DMS114 treated with DMSO at 0.1 percent for 48 hours (cell line): ENCODE measurements around the gene SMC6.

Experiments
- DNase-seq: peaks from one replicate; lab custom pipeline; 2025; ENCODE audit not compliant: unreplicated experiment; lab: John Stamatoyannopoulos, UW

SMC6 gene

GRCh38 chr2:17658251-17658843, 95.3 kb downstream of the SMC6 start:
- no peak for DNase-seq

GRCh38 chr2:17657759-17658158, 95.9 kb downstream of the SMC6 start:
- no peak for DNase-seq

GRCh38 chr2:17652681-17653394, 100.8 kb downstream of the SMC6 start:
- DNase-seq: no peak

- no peak for DNase-seq
Observed at GRCh38 chr2:17649026-17649425, 104.6 kb downstream of the SMC6 start.

GRCh38 chr2:17648581-17648980, 105.0 kb downstream of the SMC6 start:
- DNase-seq: no peak

- no peak for DNase-seq
Observed at GRCh38 chr2:17646838-17647701, 106.5 kb downstream of the SMC6 start.

GRCh38 chr2:17646081-17646554, 107.5 kb downstream of the SMC6 start:
- peak; percentile 38 for DNase-seq

- no peak for DNase-seq
Observed at GRCh38 chr2:17644997-17645720, 108.5 kb downstream of the SMC6 start.

- no peak for DNase-seq
Observed at GRCh38 chr2:17643031-17643615, 110.5 kb downstream of the SMC6 start.

- no peak for DNase-seq
Observed at GRCh38 chr2:17640406-17640805, 113.2 kb downstream of the SMC6 start.

- DNase-seq: no peak
Observed at GRCh38 chr2:17638196-17638743, 115.3 kb downstream of the SMC6 start.

- no peak for DNase-seq
Observed at GRCh38 chr2:17637131-17637906, 116.3 kb downstream of the SMC6 start.

- no peak for DNase-seq
Observed at GRCh38 chr2:17636257-17636656, 117.4 kb downstream of the SMC6 start.

GRCh38 chr2:17634997-17635396, 118.6 kb downstream of the SMC6 start:
- DNase-seq: no peak

GRCh38 chr2:17630089-17630488, 123.5 kb downstream of the SMC6 start:
- DNase-seq: no peak

- no peak for DNase-seq
Observed at GRCh38 chr2:17628349-17629261, 125.0 kb downstream of the SMC6 start.

- DNase-seq: no peak
Observed at GRCh38 chr2:17627434-17627833, 126.2 kb downstream of the SMC6 start.

- no peak for DNase-seq
Observed at GRCh38 chr2:17626986-17627385, 126.6 kb downstream of the SMC6 start.

- DNase-seq: no peak
Observed at GRCh38 chr2:17625446-17625845, 128.2 kb downstream of the SMC6 start.
